HG02885 (cell line): ENCODE results near the gene PPP1R36.

Experiments
- ATAC-seq: cut with Tn5 transposase; IDR thresholded peaks from one replicate; pipeline ENCODE4 v1.9.1; 2021; ENCODE audit warnings: mild to moderate bottlenecking; ENCODE audit not compliant: unreplicated experiment, poor library complexity

The PPP1R36 gene

DNA sequence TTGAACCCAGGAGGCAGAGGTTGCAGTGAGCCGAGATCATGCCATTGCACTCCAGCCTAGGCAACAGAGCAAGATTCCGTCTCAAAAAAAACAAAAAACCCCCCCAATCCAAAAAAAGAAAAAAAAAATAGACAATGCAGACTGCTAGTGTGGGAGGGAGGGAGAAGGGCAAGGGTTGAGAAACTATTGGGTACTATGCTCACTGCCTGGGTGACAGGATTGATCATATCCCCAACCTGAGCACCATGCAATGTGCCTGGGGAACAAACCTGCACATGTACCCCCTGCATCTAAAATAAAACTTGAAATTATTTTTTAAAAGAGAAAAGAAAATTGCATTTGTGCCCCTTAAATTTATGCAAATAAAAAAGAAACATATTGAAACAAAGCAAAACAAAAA is 88.9 kb downstream of the PPP1R36 start:
- ATAC-seq: no peak
